SW480 (cell line): ENCODE measurements around the gene MRM2.

ENCODE experiments used
- DNase-seq: peaks from one replicate; pipeline ENCODE4 v3.0.0-alpha.2; 2016; ENCODE audit warnings: low spot score

The MRM2 gene

DNA sequence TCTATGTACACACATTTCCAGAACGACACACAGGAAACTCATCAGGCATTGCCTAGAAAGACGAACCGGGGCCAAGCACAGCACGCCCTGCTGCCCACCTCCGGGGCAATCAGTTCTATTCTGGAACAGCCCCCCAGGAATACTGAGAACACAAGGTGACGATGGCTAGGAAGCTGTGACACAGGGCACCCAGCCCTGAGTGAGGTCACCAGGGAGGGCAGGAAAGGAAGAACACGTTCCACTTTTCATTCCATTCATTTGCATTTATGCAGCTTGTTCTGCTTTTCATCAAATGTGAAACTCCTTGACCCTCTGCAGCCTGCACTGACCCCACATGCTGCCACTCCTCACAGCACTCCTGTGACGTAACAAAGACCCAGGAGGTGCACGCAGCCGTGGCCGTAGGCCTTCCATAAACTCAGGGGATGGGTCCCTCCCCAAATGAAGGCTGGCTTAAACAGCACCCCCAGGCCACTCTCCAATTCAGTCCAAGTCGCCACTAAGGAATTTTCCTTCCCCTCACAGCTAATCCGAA, 38.2 kb downstream of the MRM2 start:
- DNase-seq = no peak

DNA sequence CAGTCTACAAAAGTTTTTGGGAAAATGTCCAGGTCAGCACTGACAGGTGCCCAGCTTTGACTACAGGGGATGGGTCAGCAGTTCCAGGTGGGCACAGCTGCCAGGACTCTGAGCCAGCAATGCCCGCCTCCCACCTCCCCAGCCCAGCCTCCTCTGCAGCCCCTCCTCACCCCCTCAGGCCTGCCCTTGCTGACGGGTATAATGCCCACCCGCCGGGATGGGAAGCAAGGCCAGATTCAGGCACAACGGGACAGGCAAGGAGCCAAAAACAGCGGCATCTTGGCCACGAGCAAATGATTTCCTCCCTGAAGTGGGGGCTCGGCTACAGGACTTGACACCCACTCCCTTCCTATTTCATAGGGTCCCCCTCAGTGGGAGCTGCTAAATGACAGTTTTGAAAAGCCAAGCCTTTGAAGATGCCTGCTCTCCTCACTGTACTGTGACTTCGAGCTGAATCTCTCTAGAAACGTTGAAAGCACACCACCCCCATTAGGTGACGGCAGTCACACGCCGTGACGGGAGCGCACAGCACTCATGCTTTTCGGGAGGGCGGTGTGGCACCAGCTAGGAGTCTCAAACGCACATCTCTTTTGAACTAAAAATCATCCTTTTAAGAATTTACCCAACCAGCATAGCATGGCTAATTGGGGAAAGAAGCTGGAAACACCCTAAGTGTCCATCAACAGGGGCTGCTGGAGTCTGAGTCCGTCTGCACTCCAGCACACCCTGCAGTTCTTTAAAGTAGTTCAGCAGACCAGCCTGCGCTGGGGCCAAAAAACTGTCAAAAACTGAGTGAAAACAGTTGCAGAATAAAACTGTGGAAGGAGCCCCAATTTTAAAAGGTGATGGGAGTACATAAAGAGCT, 38.9 kb downstream of the MRM2 start:
- no peak for DNase-seq

- DNase-seq = no peak
Observed at GRCh38 chr7:2202361-2202761, 39.6 kb downstream of the MRM2 start.

- DNase-seq = no peak
Observed at GRCh38 chr7:2201686-2202360, 40.2 kb downstream of the MRM2 start.

DNA sequence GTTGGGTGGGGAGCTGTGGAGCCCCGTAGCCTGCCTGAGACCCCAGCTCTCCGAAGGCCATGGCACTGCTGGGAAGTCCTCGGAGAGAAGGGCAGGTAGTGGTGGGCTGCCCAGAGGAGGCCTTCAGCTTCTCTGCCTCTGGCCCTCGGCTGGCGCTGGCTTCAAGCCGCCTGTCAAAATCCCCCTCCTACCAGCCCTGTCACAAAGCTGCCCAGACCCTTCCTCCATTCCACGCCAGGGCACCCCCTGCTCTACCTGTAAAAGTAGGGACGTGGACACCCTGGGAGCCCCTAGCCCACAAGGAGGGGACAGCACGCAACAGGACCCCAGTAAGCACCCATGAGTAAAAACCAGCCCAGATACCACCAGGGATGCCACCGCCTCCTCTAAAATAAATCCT, 40.9 kb downstream of the MRM2 start:
- no peak for DNase-seq

GRCh38 chr7:2200584-2200980, 41.4 kb downstream of the MRM2 start:
- no peak for DNase-seq

- DNase-seq = no peak
Observed at GRCh38 chr7:2199956-2200583, 41.9 kb downstream of the MRM2 start.

DNA sequence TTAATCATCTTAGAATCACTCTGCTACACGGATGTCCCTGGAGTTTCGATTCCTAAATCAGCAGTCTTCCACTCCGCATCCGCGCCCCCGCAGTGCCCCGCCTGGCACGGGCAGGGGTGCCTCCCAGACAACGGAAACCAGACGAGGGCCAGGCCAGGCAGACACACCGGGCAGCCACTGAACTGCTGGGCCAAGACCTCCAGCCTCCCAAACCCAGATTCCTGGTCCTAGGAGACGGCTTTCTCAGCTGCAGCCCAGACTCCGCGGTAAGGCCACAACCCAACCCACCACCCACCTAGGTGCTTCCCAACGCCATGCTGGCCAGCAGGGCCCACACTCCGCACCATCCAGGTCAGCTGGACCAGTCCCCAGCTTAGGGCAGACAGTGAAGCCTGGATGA, 42.5 kb downstream of the MRM2 start:
- DNase-seq = no peak

DNA sequence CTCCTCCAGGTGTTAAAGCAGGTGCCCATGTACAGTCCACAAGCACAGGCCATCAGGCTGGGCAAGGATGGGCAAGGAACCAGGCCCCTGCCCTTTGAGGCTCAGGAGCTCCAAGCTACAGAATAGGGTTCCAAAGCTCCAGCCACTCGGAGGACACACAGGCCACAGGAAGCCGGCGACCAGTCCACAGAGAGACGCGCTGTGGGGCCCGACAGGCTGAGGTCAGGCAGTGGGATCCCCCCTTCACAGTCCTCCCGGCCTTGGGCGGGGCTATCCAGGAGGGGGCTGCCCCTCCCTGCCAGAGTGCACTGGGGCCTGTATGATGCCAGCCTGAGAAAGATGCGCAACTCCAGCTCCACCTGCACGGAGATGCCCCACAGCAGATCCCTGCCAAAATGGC, 43.2 kb downstream of the MRM2 start:
- no peak for DNase-seq

- DNase-seq = no peak
Observed at GRCh38 chr7:2198206-2198605, 43.8 kb downstream of the MRM2 start.

DNA sequence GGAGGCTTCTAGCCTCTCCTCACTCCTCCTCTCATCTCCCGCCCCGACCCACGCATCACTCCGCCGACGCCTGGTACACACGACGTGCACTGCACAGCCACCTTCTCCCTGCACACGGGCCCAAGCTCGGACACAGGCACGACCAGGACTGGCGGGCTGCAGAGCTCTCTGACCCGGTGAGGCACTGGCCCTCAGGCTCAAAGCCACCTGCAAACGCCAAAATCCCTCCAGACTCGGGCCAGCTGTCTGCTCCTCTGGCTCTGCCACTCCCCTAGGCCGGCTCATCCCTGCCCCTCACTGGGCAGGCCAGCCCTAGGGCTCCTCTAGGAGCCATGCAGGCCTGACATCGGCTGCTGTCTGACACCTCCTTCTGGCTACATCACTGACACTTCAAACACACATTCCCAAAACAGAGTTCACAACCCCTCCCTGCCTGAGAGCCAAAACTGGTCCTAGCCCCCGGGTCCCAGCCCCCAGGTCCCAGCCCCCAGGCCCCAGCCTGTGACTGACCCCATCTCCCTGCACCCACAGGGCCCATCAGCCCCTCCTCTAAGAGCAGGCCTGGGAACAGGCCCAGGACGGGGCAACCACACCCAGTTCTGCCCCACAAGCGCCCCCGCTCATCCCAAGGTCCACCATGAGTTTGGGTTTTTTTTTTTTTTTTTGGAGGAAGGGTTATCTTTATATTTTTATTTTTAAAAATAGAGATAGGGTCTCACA, 44.4 kb downstream of the MRM2 start:
- DNase-seq = no peak

- no peak for DNase-seq
Observed at GRCh38 chr7:2196381-2197378, 45.3 kb downstream of the MRM2 start.

DNA sequence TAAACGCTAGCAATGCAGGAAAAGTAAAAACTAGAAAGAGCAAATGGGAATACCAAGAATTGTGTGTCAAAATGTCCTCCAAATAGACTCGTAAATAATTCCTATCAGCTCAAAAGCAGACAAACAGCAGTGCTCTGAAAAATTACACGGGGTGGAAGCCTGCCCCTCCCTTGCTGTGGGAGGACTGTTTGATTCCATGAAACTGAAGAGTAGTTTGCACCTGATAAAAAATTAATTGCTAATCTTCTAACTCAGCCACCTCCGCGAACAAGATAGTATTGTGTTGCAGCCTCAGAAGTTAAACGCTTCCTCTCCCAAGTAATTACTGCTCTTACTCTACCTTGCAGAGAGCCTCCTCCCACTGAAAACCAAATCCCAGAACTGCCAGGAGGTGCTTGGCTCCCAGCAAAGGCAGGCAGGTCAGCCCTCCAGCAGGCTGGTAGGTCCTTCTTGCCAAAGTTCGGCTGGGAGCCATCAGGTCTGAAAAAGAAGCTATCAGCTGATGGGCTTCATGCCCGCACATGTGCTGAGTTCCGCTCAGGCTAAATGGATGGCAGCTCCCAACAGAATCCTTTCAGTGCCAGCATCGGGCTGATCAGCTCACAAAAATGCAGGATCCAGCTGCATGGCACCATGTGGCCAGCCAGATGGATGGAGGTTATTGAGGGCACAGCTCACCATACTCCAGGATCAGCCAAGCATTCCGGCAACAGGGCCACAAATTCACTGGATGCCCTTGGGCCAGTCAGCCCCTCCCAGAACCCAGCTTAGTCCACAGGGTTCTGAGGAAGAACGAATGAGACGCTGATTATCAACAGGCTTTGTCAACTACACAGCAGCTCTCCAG, 46.4 kb downstream of the MRM2 start:
- no peak for DNase-seq

GRCh38 chr7:2193575-2194305, 48.3 kb downstream of the MRM2 start:
- DNase-seq = no peak

DNA sequence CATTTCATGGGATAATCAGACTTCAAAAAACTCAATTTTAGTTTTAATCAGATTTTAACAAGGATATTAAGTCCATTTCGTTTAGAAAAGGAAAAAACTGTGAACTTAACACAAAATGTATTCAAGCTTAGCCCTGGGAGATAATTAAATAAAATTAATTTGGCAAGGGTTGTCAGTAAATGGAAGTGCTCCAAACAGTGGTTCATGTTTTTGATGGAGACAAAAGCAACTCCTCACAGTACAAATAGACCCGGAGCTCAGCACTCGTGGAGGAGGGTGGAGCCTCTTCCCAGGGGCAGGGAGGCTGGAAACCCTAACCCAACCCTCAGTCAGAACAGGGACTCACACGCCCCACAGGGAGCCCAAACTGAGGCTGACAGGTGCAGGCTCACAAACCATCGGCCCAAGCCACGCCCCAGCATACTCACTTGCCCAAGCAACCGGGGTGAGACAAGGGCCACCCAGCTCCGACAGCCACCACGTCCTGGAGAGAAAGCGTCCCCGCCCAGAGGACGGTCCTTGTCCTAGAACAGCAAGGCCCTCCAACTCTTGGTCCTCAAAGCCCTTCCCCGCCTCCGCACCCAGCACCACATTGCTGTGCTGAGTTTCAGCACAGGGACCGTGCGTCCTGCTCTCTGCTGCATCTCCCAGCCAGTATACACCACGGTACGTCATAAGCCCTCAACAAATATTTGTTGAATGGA, 49.0 kb downstream of the MRM2 start:
- no peak for DNase-seq

DNA sequence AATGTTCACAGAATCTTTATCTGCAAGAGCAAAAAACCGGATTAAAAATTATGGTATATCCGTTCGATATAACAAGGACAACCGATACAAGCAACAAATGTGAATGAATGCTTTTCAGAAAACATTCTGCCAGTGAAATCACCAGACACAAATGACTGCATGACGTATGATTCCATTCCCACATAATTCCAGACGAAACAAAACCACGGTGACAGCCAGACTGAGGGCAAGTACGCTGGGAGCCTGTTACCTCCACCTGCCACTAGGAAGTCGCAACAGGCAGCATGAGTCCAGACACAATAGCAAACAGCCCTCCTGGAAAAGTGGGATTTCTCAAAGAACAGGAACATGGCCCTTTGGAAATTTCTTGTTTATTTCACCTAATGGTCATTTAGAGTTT, 51.0 kb downstream of the MRM2 start:
- DNase-seq = no peak

- no peak for DNase-seq
Observed at GRCh38 chr7:2190531-2190930, 51.5 kb downstream of the MRM2 start.

- no peak for DNase-seq
Observed at GRCh38 chr7:2186166-2186565, 55.8 kb downstream of the MRM2 start.

- no peak for DNase-seq
Observed at GRCh38 chr7:2185715-2186114, 56.3 kb downstream of the MRM2 start.
